Measurements from ENCODE around the gene SCGB1D1.

SCGB1D1 gene

GRCh38 chr11:62233730-62234129 lies 43.7 kb downstream of the SCGB1D1 start:
- DNase-seq: no peak

GRCh38 chr11:62236187-62236586 lies 46.2 kb downstream of the SCGB1D1 start:
- DNase-seq: no peak

GRCh38 chr11:62237499-62237898 lies 47.5 kb downstream of the SCGB1D1 start:
- no peak for DNase-seq

GRCh38 chr11:62238151-62238550 lies 48.1 kb downstream of the SCGB1D1 start:
- DNase-seq: no peak

- DNase-seq: no peak
Observed at GRCh38 chr11:62241095-62241494, 51.1 kb downstream of the SCGB1D1 start.

GRCh38 chr11:62242021-62242420 lies 52.0 kb downstream of the SCGB1D1 start, which contains the start of gene SCGB1D2:
Gene SCGB1D2, plus strand, starts transcription at chr11:62242239. Its CDS starts 69 bp downstream, at chr11:62242308.
- no peak for DNase-seq

Data from right kidney (tissue), 1 donor.